GM10248 (cell line): ENCODE measurements around the gene MYZAP.

ENCODE experiments used
- CTCF ChIA-PET: fragments of 300-600 bp; sonication (Branson Sonifier 250); formaldehyde crosslinking; extraction: SDS; loops from one replicate; lab custom pipeline; 2021; ENCODE audit warnings: antibody characterized with exemption; lab: Yijun Ruan, JAX
- POLR2A ChIA-PET: fragments of 350-650 bp; sonication (Branson Sonifier 250); formaldehyde crosslinking; extraction: SDS; loops from one replicate; lab custom pipeline; 2020; ENCODE audit warnings: antibody characterized with exemption; lab: Yijun Ruan, JAX
- DNase-seq: peaks from one replicate; pipeline ENCODE4 v3.0.0; 2012; ENCODE audit errors: extremely low spot score
- TF ChIP-seq, protein P1 (sequence below): IDR thresholded peaks from 2 replicates; pipeline ENCODE4 v1.5.1; 2012; ENCODE audit warnings: mild to moderate bottlenecking, low read depth; ENCODE audit errors: extremely low read depth, missing control alignments, control extremely low read depth

MYZAP gene

DNA sequence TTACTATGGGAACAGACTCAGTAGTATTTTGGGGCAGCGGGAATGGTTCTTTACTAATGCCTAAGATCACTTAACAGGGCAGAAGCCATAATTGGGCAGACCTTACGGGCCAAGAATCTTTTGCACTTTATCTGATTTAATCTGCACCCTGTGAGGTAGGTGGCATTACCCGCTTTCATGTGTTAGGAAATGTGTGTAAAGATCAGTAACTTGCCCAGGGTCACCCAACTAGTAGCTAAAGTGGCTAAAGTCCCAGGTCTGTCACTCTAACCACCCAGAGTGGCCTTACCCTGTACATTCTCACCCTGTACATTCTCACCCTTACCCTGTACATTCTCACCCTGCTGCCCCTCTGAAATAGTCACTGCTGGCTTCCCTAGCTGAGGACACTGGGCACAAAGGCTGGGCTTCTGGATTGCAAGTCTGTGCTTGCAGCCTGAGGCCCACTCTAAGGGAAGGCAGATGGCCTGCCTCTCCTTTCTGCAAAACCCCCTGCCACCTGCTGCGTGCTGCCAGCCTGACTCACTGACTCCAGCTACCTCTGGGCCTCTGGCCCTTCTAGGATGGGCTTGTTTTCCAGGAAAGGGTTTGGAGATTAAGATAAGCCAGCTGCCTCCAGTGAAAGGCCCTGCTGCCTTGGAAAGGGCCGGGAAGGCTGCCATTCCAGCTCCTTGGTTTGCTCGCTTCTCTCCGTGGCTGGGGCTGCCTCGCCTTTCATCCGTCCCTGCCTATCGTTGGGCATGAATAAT is 37.5 kb upstream of the MYZAP start:
- ChIA-PET POLR2A (no interaction called here), CTCF (interaction anchor here (2.8 kb wide), 1 partner anchor 12 kb away, joined by 9 read pairs; no protein-coding TSS in a partner anchor)
- DNase-seq, result no peak
- TF ChIP-seq, protein P1, sequence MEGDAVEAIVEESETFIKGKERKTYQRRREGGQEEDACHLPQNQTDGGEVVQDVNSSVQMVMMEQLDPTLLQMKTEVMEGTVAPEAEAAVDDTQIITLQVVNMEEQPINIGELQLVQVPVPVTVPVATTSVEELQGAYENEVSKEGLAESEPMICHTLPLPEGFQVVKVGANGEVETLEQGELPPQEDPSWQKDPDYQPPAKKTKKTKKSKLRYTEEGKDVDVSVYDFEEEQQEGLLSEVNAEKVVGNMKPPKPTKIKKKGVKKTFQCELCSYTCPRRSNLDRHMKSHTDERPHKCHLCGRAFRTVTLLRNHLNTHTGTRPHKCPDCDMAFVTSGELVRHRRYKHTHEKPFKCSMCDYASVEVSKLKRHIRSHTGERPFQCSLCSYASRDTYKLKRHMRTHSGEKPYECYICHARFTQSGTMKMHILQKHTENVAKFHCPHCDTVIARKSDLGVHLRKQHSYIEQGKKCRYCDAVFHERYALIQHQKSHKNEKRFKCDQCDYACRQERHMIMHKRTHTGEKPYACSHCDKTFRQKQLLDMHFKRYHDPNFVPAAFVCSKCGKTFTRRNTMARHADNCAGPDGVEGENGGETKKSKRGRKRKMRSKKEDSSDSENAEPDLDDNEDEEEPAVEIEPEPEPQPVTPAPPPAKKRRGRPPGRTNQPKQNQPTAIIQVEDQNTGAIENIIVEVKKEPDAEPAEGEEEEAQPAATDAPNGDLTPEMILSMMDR, result no peak

DNA sequence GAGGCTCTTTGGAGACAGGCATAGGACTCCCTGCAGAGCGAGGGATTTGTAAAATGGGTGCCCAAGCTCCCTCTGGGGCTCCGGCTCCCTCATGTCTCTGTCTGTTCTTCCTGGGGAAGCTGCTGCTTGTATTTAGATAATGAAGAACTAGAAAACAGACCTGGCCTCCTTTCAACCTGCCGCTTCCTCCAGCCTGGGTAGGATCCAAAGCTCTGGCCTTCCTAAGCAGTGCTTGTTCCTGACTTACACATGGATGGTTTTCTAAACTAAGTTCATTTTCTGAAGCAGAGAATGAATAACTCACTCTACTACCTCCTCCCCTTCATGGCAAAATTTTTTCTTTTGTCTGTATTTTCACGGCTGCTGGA is 36.9 kb upstream of the MYZAP start:
- ChIA-PET CTCF (interaction anchor here (2.8 kb wide), 1 partner anchor 13 kb away, joined by 9 read pairs; no protein-coding TSS in a partner anchor), POLR2A (no interaction called here)
- TF ChIP-seq, protein P1, result no peak
- no peak for DNase-seq

DNA sequence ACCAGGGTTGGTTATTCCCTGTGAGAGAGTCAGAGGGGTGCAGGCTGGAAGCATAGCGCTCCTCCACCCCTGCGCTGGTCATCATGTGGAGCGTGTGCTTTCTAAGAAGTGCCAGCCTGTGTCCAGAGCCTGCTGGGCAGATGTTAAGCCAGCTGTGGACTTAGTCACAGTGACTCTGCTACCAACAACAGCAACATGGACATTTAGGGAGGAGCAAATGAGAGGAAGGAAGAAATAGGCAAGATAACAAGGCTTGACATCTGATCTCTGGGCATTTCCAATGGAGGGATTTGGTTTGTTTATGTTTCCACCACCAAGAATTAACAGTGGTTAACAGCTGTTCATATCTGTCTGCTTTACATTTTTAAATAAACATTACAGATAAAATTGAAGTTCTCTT is 36.4 kb upstream of the MYZAP start:
- TF ChIP-seq, protein P1, result no peak
- POLR2A ChIA-PET, result no interaction called here
- no peak for DNase-seq
- CTCF ChIA-PET, result interaction anchor here (2.8 kb wide), 1 partner anchor 13 kb away, joined by 9 read pairs; no protein-coding TSS in a partner anchor

DNA sequence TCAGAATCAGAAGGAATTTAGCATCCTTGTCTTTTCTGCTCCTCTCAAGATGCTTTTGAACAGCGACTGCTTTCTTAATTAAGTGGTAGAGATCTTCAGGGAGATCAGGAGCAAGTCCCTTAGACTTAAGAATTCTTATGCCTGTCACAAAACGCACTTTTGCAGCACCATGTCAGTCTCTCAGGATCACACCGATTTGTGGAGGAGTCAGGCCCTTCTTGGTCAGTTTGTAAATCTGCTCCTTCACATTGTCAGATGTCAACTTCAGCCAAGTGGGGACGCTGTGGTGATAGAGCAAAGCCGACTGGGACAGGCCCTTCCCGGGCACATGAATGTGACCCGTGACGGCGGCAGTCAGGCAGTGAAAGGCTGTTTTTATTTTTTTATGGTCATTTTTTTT is 35.7 kb upstream of the MYZAP start:
- ChIA-PET POLR2A (no interaction called here), CTCF (no interaction called here)
- DNase-seq, result no peak
- TF ChIP-seq, protein P1, result no peak

GRCh38 chr15:57557267-57557666 is 34.4 kb upstream of the MYZAP start:
- POLR2A ChIA-PET, result no interaction called here
- TF ChIP-seq, protein P1, result no peak
- CTCF ChIA-PET, result interaction anchor here (1.0 to 2.0 kb wide), 3 partner anchors 14 to 303 kb away, joined by 3 to 8 read pairs (median 3); no protein-coding TSS in a partner anchor
- DNase-seq, result no peak

GRCh38 chr15:57557810-57558209 is 33.9 kb upstream of the MYZAP start:
- TF ChIP-seq, protein P1, result no peak
- CTCF ChIA-PET, result interaction anchor here (1.0 to 2.0 kb wide), 3 partner anchors 14 to 303 kb away, joined by 3 to 8 read pairs (median 3); no protein-coding TSS in a partner anchor
- DNase-seq, result no peak
- POLR2A ChIA-PET, result no interaction called here
